ENCODE data around the gene ATP13A5.

GRCh38 chr3:193347521-193348501 is 30.7 kb downstream of the ATP13A5 start:
- no peak for TF ChIP-seq POLR2AphosphoS5 (IDR thresholded peaks at IDR 0.05; ENCODE audit: low read depth, low read length)
- no peak for TF ChIP-seq POLR2A (IDR thresholded peaks at IDR 0.05; ENCODE audit: low read depth, low read length)
- no peak for TF ChIP-seq TAF1 (IDR thresholded peaks at IDR 0.05; ENCODE audit: borderline replicate concordance, low read depth, low read length)

Data from GM12892 (cell line).